Gastroesophageal sphincter (tissue), 4 donors: ENCODE measurements around the gene AURKA. TPM values are rescaled to one million over a fixed set of nuclear protein-coding genes. Genes with fewer than 3 reads are reported as not detected.

Experiments
- ATAC-seq: fragments of 150-250 bp; one replicate; pipeline ENCODE4 v1.9.1; 2016; ENCODE audit warnings: mild to moderate bottlenecking, moderate library complexity
- H3K27ac ChIP-seq, 4 donors: fragments of 200-600 bp; sonication (generic) in 3 of 4; 1 replicate in 3 of 4; 2 replicates in 1 of 4; pipeline ENCODE4 v1.5.1; 2016 to 2019
- H3K27me3 ChIP-seq: fragments of 200-600 bp; sonication (generic); one replicate; pipeline ENCODE4 v1.5.1; 2019
- H3K36me3 ChIP-seq, 2 donors: fragments of 200-600 bp; sonication (generic); one replicate each; pipeline ENCODE4 v1.5.1; 2019; ENCODE audit warnings: control low read depth in 1 of 2
- H3K4me1 ChIP-seq, 3 donors: fragments of 200-600 bp; sonication (generic); 1 replicate in 2 of 3; 2 replicates in 1 of 3; pipeline ENCODE4 v1.5.1; 2016 to 2019; ENCODE audit warnings: control low read depth in 2 of 3
- H3K4me3 ChIP-seq, 2 donors: fragments of 200-600 bp; sonication (generic); one replicate each; pipeline ENCODE4 v1.5.1; 2019; ENCODE audit warnings: mild to moderate bottlenecking in 1 of 2, moderate library complexity in 1 of 2
- H3K9me3 ChIP-seq, 3 donors: fragments of 200-600 bp; sonication (generic); one replicate each; pipeline ENCODE4 v1.5.1; 2017 to 2019; ENCODE audit warnings: control low read depth in 2 of 3
- CTCF ChIP-seq, 4 experiments: fragments of 200-600 bp in 2 of 4; fragments of 450-650 bp in 2 of 4; sonication (generic) in 1 of 4; IDR thresholded peaks; one replicate each; pipeline ENCODE4 v1.5.1; 2017 to 2019; ENCODE audit warnings: antibody characterized with exemption in 4 of 4, mild to moderate bottlenecking in 2 of 4, moderate library complexity in 2 of 4
- EP300 ChIP-seq: sonication (generic); formaldehyde crosslinking; IDR thresholded peaks from one replicate; pipeline ENCODE4 v1.6.1; 2017; ENCODE audit warnings: antibody characterized with exemption, mild to moderate bottlenecking
- POLR2A ChIP-seq, 2 donors: fragments of 450-650 bp; IDR thresholded peaks; one replicate each; pipeline ENCODE4 v1.6.1; 2017; ENCODE audit warnings: antibody characterized with exemption in 2 of 2, mild to moderate bottlenecking in 2 of 2, moderate library complexity in 1 of 2
- POLR2AphosphoS5 ChIP-seq: sonication (generic); formaldehyde crosslinking; IDR thresholded peaks from one replicate; pipeline ENCODE4 v1.6.1; 2017; ENCODE audit warnings: antibody characterized with exemption
- WGBS, 2 donors: methylation state at CpG; one replicate each; pipeline ENCODE4 v1.1.5; 2018; ENCODE audit warnings: low coverage in 1 of 2; 5-methylcytosine and 5-hydroxymethylcytosine counted together
- total RNA-seq, 4 donors: library from RNA; depleted of rRNA; stranded (reverse); fragments of >200 nt; gene quantifications; one replicate each; pipeline ENCODE4 v1.1.0, GENCODE V29; 2016

AURKA gene
- total RNA-seq, 4 donors from 2014 or later = 0.54 to 2.5 (median 1.6) TPM

- 88 to 93% methylated on average over 4 of the region's 4 CpGs for WGBS, 2 donors
- Histone ChIP-seq H3K4me1 (peaks cover 3 to 30% (median 20%) of the 10 kb centered on the region in 3 donors), H3K36me3 (peaks cover 0 to 3% of the 10 kb centered on the region in 2 donors), H3K4me3 (no peak overlapping the region), H3K27ac (no peak overlapping the region), H3K27me3 (no peaks in the 10 kb centered on the region), H3K9me3 (no peaks in the 10 kb centered on the region)
- no peak for TF ChIP-seq POLR2A (IDR thresholded peaks at IDR 0.05)
- TF ChIP-seq POLR2AphosphoS5 = no peak
- no peak for TF ChIP-seq EP300
- no peak for TF ChIP-seq CTCF (IDR thresholded peaks at IDR 0.05)
- ATAC-seq = no peak
Observed at GRCh38 chr20:56389807-56390206, 2.2 kb downstream of the AURKA start.

GRCh38 chr20:56388882-56389281 is 3.1 kb downstream of the AURKA start:
- Histone ChIP-seq H3K27me3 (no peaks in the 10 kb centered on the region), H3K9me3 (no peaks in the 10 kb centered on the region), H3K4me3 (no peak overlapping the region), H3K4me1 (peaks cover 3 to 21% (median 14%) of the 10 kb centered on the region in 3 donors), H3K36me3 (peaks cover 0 to 3% of the 10 kb centered on the region in 2 donors), H3K27ac (no peak overlapping the region)
- ATAC-seq = no peak
- 78 to 98% methylated on average over 1 to 4 of the region's 4 CpGs for WGBS, 2 donors
- no peak for TF ChIP-seq POLR2A (IDR thresholded peaks at IDR 0.05)
- TF ChIP-seq CTCF (IDR thresholded peaks at IDR 0.05) = no peak

- no peak for ATAC-seq
- Histone ChIP-seq H3K36me3 (peaks cover 0 to 3% of the 10 kb centered on the region in 2 donors), H3K27ac (no peak overlapping the region), H3K4me1 (peaks cover 0 to 5% (median 4%) of the 10 kb centered on the region in 3 donors), H3K27me3 (no peaks in the 10 kb centered on the region), H3K4me3 (no peak overlapping the region), H3K9me3 (no peaks in the 10 kb centered on the region)
- 89 to 96% methylated on average over 5 to 6 of the region's 6 CpGs for WGBS, 2 donors
- no peak for TF ChIP-seq EP300
Observed at GRCh38 chr20:56386219-56386618, 5.8 kb downstream of the AURKA start.

- no peak overlapping the region for H3K27ac ChIP-seq
- TF ChIP-seq POLR2AphosphoS5 = no peak
- TF ChIP-seq EP300 = no peak
- TF ChIP-seq POLR2A (IDR thresholded peaks at IDR 0.05) = no peak
- TF ChIP-seq CTCF (IDR thresholded peaks at IDR 0.05) = no peak
- no peak overlapping the region for H3K4me3 ChIP-seq
- no peaks in the 10 kb centered on the region for H3K9me3 ChIP-seq
- H3K27me3 ChIP-seq = no peaks in the 10 kb centered on the region
- no peak for ATAC-seq
- peaks cover 0 to 3% of the 10 kb centered on the region in 2 donors for H3K36me3 ChIP-seq
- 90 to 92% methylated on average over 3 to 4 of the region's 4 CpGs for WGBS, 2 donors
- no peaks in the 10 kb centered on the region for H3K4me1 ChIP-seq
Observed at GRCh38 chr20:56385130-56385529, 6.9 kb downstream of the AURKA start.

- 85 to 88% methylated on average over 2 to 5 of the region's 8 CpGs for WGBS, 2 donors
Observed at GRCh38 chr20:56383334-56383733, 8.7 kb downstream of the AURKA start.

More at GRCh38 chr20:56383334-56383733, 8.7 kb downstream of the AURKA start:
- ATAC-seq = no peak
- Histone ChIP-seq H3K27me3 (no peaks in the 10 kb centered on the region), H3K27ac (no peak overlapping the region), H3K4me3 (no peak overlapping the region), H3K36me3 (peaks cover 0 to 3% of the 10 kb centered on the region in 2 donors), H3K4me1 (no peaks in the 10 kb centered on the region), H3K9me3 (no peaks in the 10 kb centered on the region)
- TF ChIP-seq CTCF (IDR thresholded peaks at IDR 0.05) (no peak), POLR2A (IDR thresholded peaks at IDR 0.05) (no peak), POLR2AphosphoS5 (no peak), EP300 (no peak)
